Adrenal gland (tissue), 5 donors: Measurements from ENCODE around the gene SOX11.

Source experiments
- POLR2A ChIP-seq, 2 donors: fragments of 450-650 bp; IDR thresholded peaks; one replicate each; pipeline ENCODE4 v1.6.1; 2017; ENCODE audit warnings: antibody characterized with exemption in 2 of 2, mild to moderate bottlenecking in 2 of 2, moderate library complexity in 1 of 2
- TF ChIP-seq, protein P1 (sequence below), 6 experiments: fragments of 450-650 bp in 4 of 6; fragments of 200-600 bp in 2 of 6; sonication (generic) in 1 of 6; IDR thresholded peaks; 1 replicate in 5 of 6; 2 replicates in 1 of 6; pipeline versions ENCODE4 v1.5.1 to v1.8.0; 2016 to 2021; ENCODE audit warnings: antibody characterized with exemption in 6 of 6, mild to moderate bottlenecking in 2 of 6, moderate library complexity in 1 of 6
- donor health status: DM: no; HTN: no; CAD: no.

GRCh38 chr2:5729416-5729815, 37.2 kb downstream of the SOX11 start:
- TF ChIP-seq, protein P1, sequence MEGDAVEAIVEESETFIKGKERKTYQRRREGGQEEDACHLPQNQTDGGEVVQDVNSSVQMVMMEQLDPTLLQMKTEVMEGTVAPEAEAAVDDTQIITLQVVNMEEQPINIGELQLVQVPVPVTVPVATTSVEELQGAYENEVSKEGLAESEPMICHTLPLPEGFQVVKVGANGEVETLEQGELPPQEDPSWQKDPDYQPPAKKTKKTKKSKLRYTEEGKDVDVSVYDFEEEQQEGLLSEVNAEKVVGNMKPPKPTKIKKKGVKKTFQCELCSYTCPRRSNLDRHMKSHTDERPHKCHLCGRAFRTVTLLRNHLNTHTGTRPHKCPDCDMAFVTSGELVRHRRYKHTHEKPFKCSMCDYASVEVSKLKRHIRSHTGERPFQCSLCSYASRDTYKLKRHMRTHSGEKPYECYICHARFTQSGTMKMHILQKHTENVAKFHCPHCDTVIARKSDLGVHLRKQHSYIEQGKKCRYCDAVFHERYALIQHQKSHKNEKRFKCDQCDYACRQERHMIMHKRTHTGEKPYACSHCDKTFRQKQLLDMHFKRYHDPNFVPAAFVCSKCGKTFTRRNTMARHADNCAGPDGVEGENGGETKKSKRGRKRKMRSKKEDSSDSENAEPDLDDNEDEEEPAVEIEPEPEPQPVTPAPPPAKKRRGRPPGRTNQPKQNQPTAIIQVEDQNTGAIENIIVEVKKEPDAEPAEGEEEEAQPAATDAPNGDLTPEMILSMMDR (IDR thresholded peaks at IDR 0.05) = no peak
- TF ChIP-seq POLR2A (IDR thresholded peaks at IDR 0.05) = no peak
